ENCODE data around the gene ATPAF1.
A peak's percentile ranks its signal among the peaks of the same experiment; 100 is the strongest.

The ATPAF1 gene

DNA sequence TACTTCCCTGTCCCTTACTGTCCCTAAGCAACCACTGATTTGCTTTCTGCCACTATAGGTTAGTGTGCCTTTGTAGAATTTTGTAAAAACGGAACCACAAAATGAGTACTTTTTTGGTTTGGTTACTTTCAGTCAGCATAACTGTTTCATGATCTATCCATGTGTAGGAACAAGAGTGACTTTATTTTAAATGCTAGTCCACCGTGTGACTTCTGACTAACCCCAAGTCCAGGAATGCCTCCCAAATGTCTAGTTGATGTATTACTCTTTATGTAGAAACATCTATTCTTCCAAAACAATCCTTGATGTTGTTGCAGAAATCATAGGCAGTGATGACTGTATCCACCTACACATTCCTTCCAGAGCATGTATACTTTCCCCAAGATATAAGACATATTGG, 21.3 kb downstream of the ATPAF1 start:
- DNase-seq = no peak

DNA sequence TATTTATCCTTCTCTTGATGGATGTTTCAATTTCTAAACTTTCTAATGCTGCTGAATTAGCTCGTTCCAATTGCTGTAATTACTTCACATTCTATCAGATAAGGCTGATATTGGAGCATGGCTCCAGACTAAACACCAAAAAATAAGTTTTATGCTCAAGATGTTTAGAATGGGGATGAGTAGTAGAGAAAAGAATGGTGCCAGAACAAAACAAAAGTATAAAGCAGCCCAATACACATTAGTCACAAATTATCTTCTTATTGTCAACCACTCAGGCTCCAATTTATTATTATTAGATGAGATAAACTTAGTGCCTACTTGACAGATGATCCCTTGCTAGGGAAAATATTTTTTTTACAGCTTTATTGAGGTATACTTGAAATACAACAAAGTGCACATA, 21.8 kb downstream of the ATPAF1 start:
- DNase-seq = no peak

DNA sequence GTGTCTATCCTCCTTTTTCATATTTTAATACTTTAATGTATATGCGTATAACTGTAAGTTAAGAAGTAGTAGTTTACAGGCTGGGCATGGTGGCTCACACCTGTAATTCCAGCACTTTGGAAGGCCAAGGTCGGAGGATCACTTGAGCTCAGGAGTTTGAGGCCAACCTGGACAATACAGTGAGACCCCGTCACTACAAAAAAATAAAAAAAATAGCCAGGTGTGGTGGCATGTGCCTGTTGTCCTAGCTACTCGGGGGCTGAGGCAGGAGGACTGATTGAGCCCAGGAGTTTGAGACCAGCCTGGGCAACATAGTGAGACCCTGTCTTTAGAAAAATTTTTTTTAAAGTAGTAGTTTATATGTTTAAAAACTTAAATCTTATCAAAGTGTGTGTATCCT, 22.3 kb downstream of the ATPAF1 start:
- no peak for DNase-seq

DNA sequence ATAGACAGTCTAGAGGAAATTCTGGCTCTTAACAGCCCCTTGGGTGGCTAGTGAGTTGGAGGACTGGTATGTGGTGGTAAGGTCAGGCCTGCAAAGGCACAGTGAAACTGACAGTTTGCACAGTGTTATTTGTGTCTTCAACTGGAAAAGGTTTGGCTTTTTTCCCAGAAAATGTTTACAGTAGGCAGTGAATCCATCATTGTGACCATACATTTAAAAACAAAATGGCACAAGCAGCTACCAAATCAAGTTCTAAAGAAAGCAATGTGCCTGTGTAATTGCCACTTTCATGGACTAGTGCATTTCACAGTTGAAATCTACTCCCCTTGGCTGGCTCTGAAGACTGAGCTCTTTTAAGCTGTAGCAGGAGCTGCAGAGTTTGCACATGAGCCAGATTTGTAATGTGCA, 24.8 kb downstream of the ATPAF1 start:
- no peak for DNase-seq

DNA sequence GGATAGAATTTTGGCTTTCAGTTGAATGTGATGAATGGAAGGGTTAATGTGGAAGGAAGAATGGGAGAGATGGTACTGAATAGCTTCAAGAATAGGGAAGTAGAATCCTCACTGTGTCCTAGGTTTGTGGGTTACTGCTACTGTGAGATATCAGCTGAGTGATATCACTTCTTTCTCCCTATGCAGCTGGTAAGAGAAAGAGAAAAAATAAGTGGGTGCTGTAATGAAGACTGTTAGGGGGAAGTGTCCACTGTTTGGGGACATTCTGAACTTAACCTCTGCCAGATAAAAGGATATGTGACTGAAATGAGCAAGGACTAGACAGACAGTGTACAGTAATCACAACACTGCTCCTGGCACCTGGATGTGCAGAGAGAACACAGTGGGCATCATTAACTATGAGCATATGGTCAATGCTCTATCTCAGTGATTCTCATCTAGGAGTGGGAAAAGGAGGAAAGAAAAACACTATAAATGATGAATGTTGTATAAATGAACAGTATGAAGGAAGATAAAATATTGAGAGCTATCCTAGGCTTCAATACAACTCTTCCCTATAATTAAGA, 26.0 kb downstream of the ATPAF1 start:
- no peak for DNase-seq

DNA sequence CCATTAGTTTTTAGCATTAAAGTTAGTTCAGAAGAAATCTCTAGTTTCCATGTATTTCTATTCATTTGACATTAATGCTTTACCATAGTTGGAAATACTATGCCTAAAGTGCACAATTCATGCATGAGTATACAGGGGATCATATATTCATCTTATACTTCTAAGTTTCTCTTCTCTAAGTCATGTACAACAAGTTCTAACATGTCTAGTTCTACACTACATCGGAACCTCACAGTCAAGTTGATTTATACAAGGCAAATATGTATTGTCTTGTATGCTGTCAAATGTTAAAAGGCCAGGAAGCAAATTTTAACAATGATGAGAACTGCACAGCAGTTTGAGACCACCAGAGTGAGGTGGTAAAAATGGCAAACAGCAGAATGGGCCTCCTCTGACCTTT, 28.6 kb downstream of the ATPAF1 start:
- DNase-seq = no peak

DNA sequence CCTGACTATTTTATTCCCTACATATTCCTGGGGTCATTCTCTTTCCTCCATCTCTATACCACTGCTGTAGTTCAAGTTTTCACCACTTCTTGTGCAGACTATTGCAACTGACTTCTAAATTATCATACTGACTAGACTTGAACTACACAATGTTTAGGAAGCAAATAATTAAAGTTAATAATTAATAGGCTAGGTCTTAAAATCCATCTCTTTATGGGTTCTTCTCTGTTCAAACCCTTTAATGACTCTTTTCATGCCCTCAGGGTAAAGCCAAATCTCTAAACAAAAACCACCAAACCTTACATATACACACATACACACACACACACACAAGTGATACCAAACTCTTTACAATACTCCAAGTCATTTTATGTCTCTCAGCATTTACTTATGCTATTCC, 29.2 kb downstream of the ATPAF1 start:
- DNase-seq = no peak

DNA sequence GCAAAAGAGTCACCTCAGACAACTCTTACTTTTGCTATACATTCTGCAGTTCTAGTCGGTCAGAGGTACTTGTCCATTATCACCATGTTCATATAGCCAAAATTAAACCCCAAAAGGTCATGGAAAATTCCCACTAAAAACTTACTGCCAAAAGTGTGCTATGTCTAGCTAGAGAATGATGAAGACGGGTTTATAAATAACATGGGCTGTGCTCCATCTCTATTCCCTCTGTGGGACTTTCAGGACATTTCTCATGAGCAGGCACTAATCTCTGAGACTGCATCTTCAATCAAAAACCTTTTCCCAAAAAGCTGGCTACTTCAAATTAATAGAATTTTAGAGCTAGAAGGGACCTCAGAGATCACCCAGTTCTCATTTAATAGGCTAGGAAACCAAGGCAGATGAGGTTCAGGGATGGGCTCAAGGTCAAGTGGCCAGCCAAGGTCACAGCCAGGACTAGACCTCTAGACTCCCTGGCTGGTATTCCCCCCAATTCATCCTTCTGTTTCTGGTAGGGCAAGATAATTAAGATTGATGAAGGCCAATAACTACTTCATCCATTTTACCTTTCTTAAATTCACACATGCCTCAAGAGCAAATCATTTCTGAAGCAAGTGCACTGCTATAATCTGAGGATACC, 30.6 kb downstream of the ATPAF1 start:
- no peak for DNase-seq

DNA sequence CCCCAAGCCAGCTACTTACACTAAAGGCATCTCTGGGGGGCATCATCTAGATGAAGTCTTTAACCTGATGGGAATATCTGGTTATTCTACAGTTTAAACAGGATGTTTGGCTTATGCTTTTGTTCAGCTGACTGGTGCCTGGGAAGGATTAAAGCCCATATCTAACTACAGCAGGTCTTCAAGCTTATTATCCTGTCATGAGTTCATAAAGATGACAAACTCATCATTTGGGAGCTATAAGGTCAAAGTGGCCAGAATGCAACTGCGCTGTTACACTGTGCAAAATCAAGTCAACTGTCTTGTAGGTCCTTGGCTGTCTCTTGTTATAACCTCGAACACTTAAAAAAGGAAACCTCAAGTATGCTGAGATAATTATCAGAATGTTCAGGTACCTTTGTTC, 33.0 kb downstream of the ATPAF1 start:
- no peak for DNase-seq

DNA sequence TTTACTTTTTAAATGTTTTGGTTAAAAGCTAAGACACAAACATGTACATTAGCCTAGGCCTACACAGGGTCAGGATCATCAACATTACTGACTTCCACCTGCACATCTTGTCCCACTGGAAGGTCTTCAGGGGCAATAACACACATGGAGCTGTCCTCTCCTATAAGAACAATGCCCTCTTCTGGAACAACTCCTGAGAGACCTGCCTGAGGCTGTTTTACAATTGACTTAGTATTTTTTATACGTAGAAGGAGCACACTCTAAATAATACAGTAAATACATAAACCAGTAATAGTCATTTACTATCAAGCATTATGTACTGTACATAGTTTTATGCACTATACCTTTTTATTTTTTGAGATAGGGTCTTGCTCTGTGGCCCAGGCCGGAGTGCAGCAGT, 37.4 kb downstream of the ATPAF1 start:
- no peak for DNase-seq

DNA sequence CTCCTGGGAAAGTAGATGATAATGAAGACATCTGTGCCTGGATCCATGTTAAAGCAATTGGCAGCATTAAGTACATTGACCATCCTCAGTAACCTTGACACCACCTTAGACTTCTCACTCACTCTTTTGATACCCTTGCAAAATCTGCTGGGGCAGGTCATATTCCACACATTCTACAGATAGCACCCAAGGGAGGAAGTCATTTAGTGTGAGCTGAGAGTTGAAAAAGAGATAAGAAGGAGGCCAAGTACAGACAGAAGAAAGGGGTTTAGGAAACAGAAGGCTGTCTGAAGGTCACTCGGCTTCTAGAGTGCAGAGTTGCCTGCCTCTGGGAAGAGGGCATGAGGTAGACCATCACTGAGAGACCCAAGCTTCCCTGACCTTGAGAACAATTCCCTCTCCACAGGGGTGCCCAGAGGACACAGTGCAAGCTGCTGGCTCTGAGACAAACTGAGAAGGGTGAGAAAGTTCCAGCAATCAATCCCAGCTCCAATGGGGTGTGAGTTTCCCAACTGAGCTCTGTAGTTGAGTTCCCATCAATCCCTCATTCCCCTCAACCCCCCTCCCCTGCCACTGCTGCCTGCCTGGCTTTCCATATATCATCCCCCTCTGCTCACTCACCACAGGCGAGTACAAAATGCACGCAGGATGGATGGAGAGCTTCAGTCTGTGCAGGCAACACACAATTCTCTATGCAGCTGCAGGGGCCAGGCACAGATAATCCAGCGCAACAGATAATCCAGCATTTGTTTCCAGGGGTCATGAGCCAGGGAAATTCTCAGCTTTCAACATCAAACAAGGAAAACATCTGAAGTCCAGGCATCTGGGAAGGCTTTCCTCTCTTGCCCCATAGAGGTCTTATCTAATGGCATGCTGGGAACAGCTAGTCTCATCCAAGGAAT, 44.2 kb downstream of the ATPAF1 start:
- DNase-seq = no peak

DNA sequence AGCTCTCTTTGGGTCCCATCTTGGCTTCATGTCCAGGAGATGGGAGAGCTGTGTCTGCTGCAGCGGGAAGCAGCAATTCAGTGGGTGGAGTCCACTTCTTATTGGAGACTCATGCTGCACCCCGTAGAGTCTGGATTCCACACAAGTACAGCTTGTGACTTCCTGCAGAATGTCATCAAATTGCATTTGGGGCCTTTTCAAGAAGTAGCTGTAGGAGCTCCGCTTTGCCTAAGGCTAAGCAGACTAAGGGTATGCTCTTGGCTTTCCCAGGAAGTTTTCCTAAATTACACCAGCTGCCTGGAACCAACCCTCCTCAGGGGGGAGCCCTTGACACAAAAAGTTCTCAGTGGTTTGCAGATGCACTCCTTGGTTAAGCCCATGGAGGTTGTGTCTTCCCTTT, 45.8 kb downstream of the ATPAF1 start:
- DNase-seq = no peak

DNA sequence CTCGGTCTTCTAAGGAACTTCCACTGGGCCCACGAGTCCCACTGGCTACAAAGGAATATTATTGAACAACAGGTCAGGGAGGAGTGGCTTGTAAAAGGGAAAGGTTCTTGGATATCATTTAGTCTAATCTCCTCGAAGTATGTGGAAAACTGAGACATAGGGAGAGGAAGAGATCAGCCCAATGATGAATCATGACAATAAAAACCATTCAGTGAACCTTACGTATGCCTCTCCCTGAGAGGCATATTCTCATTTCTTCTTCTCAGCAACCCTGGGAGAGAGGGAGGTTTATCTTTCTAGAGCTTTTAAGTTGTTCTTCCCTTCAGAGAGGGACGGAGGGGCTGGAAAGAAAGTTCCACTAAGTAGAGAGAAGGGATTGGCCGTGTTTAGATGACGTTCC, 46.2 kb downstream of the ATPAF1 start:
- no peak for DNase-seq

DNA sequence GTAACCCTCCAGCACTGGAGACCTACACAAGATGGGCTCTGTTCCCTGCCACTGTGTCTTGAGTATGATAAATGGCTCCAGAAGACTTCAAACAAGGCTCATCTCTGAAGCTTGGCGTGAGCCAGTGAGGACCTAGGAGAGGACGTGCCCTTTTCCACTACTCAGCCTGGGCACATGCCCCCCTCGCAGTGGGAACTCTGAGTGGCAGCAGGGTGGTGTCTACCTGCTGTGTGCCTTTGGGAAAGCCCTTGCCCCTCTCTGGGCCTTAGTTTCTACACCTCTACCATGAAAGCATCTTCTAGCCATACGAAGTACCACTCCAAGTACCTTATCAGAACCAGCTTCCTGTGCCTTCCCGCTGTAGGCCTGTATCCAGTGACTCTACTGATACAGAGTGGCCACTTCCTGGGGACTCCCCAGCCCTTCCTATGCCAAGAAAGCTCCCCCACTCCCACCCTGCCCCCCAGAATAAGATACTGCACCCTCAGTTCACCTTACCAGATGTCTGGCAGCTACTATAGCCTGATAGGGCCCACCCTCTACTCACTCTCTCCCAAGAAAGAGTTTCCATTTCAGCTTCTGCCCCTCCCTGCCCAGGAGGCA, 48.4 kb downstream of the ATPAF1 start:
- no peak for DNase-seq

DNA sequence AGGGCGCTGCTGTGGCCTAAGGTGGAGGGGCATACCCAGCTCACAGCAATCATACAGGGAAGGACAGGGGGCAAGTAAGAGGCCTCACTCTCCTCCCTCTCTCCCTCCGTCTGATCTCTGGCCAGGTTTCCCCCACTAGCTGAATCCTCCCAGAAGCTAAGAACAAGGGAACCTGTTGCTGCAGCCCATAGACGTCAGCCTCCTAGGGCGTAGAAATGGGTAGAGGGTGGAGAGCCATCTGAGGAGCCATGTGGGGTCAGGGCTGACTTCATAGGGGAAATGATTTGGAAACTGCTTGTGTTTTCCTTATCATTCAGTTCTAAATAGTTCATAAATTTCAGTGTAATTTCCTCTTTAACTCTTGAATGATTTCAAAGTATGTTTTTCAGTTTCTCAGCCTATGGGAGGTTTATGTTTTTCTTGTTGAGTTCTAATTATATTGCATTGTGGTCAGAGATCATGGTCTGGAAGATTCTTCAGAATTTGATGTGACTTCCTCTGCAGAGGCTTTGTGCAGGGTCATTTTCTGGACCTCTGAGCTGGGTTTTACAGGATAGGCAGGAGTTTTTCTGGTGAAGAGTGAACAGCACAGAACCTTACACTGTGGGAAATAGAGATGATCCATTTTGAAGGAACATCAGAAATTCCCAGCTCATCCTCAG, 49.3 kb downstream of the ATPAF1 start:
- peak in 1 of 2 donors; percentile 40 for DNase-seq

DNA sequence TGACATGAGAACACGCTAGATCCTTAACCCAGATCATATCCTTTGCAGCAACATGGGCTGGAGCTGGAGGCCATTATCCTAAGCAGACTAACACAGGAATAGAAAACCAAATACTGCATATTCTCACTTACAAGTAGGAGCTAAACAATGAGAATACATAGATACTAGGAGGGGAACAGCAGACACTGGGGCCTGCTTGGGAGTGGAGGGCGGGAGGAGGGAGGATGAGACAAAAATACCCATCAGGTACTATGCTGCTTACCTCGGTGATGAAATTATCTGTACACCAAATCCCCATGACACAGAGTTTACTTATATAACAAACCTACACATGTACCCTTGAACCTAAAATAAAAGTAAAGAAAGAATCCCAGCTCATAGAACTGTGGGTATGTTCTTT, 50.3 kb downstream of the ATPAF1 start:
- DNase-seq = no peak

DNA sequence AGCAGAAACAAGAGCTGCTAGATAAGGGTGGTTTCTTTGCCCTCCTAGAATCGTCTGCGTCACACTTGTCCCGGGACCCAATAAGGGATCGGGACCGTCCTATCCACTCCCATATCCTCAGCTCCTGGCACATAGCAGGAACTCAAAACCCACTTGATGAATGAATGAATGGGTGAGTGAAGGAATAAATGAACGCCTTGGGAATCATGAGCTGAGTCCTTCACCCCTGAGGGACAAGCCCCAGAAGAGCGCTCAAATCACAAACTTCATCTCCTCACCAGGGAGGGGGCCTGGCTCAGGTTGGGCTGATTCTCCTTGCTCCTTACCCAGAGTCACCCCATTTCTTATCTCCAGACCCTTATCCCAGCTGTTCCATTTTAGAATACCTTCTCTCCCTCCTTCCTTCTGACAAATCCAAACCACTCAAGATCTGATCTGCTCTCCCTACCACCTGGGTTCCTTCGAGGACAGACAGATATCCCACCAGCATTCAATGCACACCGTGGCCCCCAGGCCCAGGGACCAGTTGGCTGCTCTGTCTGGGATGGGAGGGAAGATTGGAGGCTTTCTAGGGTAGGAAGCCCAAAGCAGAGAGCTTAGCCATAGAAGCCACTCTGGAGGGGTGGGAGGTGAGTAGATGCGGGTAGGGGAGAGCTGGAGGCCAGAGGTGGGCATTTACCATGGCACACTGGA, 50.9 kb downstream of the ATPAF1 start:
- DNase-seq = no peak

DNA sequence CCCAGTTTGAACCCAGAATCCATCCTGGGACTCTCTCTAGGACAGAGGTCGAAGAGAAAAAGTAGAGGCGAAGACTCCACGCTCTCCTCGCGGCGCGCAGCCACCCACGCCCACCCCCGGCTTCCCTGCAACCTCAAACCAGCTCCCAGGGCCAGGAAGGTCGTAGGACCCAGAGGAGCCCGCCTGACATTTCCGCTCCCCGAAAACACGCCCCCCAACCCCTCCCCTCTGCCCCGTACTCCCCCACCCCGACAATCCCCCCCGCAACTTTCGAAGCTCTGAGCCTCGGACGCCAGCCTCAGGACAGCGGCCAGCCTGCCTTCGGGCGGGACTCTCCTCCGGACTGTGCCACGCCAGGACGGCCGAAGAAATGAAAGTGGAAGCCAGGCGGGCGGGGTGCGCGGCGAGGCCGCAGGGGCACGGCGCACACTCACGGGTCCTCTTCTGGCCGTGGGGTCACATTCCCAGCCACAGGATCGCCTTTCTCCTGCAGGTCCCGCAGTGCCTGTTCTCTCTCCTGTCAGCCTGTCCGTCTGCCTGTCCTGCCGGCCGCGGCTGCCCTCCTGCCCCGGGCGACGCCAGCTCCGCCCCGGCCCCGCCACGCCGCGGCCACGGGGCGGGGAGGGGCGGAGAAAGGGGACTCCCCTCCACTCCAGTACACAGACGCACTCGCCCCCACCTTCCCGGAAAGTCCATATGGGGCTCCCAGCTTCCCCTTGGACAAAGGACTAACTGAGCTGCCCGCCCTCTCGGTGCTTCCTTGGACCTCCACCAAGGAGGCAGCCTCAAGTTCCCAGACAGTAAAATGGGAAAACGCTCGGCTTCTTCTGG, 51.7 kb downstream of the ATPAF1 start, which contains the start of gene MOB3C:
Gene MOB3C (minus strand): TSS at position 535 of the 831 bp plus-strand sequence. CDS start 3,490 bp downstream, outside the sequence.
- peak; percentile 66 to 68 for DNase-seq

DNA sequence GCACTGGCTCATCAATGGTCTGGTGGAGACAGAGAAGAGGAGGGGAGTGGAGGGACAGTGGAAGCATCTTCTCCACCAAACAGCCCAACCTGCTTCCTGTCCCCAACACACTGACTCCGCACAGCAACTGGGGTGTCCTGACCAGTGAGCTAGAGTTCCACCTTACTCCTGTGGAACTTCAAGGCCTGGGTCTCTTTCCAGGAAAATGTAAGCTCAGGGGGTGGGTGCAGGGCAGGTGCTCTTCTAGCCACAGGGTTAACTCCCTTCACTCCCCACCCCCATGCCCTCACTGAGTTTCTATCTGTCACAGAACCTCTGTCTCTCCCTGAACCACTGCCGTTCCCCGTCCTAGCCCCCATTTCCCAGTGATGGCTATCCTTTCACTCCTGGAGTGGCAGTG, 52.4 kb downstream of the ATPAF1 start:
- DNase-seq = no peak

DNA sequence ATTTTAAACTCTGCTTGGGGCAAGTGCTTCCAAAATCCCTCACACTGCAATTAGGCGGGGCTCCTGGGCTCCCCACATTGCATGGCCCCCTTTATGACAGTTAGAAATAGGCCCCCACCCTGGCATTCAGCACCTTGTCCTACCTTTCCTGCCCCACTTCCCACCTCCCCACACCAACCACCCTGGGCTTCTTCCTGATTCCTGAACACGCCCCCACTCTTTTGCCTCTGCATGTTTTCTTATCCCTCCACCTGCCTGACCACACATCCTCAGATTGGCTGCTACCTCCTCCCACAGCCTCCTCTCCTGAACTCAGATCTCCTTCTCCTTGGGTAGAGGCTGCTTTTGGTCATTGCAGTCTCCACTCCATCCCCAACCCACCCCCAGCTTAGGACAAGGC, 53.1 kb downstream of the ATPAF1 start:
- DNase-seq = no peak

DNA sequence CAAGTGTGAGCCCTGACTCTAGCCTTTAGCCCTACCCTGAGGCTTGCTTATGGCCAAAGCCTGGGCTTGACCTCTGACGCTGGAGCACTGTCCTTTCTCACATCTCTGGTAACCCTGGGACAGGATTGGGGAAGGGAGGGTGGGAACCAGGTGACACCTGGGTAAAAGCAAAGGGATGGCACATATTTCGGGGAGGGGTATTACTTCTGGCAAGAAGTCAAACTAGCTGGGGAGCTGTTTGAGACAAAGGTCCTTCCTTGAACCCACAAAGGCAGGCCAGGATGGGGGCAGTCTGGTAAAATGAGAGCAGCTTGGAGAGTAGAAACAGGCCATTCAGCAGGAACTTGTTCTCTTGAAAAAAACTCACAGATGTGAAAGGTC, 53.6 kb downstream of the ATPAF1 start:
- no peak for DNase-seq

Data from CD4-positive, alpha-beta T cell treated with Interleukin-4 for 1 hour (primary cell).